Right lung (tissue), 10 donors: ENCODE measurements around the gene ASB15. TPM values are rescaled to one million over a fixed set of nuclear protein-coding genes. Genes with fewer than 3 reads are reported as not detected.
"Not testable (repeated sequence)": the region's sequence is repeated elsewhere in the genome, so short reads cannot be mapped to it uniquely, and the experiment has no call there.

Experiments used
- DNase-seq, 2 donors: peaks; one replicate each; pipeline ENCODE4 v3.0.0-alpha.2; 2013
- long read RNA-seq, 8 donors: transcript quantifications; one replicate each; lab custom pipeline, GENCODE V29; 2026
- polyA plus RNA-seq, 5 donors: library from polyadenylated mRNA; unstranded; fragments of 120-200 nt; gene quantifications; one replicate each; pipeline versions ENCODE4 v1.2.1 to v1.2.3, GENCODE V29; 2013; ENCODE audit warnings: inconsistent platforms in 1 of 5, low replicate concordance in 1 of 5; ENCODE audit not compliant: insufficient read length in 5 of 5, insufficient read depth in 1 of 5

ASB15 gene
- under 1 TPM in 1 of 5 donors, not detected in 4; 0.24 TPM for polyA plus RNA-seq
- long read RNA-seq, donor 1, result 0 reads
- long read RNA-seq, donor 2, result 0 reads
- long read RNA-seq, donor 3, result 0 reads
- long read RNA-seq, donor 4, result 0 reads
- long read RNA-seq, donor 5, result 0 reads
- long read RNA-seq, donor 6, result 0 reads
- long read RNA-seq, donor 7, result 0 reads
- long read RNA-seq, donor 8, result 0 reads

DNA sequence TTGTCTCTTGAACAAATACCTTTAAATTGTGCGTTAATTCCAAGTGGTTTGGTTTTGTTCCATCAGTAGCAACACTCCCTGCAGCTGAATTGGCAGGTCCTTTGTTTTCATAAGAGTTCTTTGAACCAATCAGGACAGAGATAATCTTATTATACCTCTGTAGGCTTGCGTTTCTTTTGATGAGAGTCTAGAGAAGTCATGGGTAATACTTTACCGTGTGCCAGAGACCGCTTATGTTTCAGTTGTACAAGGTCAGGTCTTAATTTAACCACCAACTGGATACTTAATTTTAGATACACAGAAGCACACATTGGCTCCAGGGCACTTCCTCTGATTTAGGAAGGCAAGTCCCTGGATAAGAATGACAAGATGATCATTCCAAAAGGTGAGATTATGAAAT lies at the start of gene ASB15:
Gene ASB15, plus strand, starts transcription at position 292 of the 400 bp plus-strand sequence. CDS start 12,682 bp downstream, outside the sequence.
- DNase-seq, result no peak

- DNase-seq, result not testable (repeated sequence)
Observed at GRCh38 chr7:123552134-123552533, 49.5 kb upstream of the ASB15 start.

DNA sequence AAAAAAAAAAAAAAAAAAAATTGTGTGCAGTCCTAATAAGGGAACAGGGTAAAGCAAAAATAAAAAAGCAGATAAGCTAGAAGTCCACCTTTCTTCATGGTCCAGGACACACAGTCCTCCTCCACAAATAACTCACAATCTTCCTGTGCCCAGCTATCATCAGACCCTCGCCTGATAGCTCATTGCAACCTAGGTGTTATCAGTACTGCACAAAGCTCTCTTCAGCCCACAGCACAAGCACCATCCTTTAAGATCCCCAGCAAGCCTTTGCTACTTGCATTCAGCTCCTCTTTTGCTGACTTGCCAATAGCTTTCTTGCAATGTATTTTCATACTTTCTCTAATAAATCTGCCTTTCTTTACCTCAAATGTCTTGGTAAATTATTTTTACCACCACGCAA lies 49.0 kb upstream of the ASB15 start:
- DNase-seq, result no peak

DNA sequence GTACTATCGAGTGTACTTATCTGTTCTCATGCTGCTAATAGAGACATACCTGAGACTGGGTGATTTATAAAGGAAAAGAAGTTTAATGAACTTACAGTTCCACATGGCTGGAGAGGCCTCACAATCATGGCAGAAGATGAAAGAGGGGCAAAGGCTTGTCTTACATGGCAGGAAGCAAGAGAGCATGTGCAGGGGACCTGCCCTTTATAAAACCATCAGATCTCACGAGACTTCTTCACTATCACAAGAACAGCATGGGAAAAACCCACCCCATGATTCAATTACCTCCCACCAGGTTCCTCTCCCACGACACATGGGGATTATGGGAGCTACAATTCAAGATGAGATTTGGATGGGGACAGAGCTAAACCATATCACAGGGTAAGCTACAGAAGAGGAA lies 48.5 kb upstream of the ASB15 start:
- DNase-seq, result no peak

DNA sequence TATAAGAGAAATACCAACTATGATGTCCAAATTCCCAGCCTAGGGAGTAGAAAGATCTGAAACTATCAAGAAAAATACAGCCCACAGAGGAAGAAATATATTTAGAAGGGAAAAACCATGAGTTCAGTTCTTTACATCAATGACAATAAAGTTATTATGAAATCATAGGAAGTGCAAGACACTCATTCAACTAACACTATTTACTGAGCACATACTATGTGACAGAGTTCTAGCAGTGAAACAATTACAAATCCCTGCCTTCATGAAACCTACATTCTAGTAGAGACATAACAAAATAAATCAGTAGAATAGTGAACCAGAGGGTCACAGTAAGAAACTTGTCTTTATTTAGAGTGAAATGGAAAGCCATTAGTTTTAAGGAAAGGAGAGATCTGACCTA lies 46.1 kb upstream of the ASB15 start:
- no peak for DNase-seq

- DNase-seq, result no peak
Observed at GRCh38 chr7:123557016-123557397, 44.6 kb upstream of the ASB15 start.

DNA sequence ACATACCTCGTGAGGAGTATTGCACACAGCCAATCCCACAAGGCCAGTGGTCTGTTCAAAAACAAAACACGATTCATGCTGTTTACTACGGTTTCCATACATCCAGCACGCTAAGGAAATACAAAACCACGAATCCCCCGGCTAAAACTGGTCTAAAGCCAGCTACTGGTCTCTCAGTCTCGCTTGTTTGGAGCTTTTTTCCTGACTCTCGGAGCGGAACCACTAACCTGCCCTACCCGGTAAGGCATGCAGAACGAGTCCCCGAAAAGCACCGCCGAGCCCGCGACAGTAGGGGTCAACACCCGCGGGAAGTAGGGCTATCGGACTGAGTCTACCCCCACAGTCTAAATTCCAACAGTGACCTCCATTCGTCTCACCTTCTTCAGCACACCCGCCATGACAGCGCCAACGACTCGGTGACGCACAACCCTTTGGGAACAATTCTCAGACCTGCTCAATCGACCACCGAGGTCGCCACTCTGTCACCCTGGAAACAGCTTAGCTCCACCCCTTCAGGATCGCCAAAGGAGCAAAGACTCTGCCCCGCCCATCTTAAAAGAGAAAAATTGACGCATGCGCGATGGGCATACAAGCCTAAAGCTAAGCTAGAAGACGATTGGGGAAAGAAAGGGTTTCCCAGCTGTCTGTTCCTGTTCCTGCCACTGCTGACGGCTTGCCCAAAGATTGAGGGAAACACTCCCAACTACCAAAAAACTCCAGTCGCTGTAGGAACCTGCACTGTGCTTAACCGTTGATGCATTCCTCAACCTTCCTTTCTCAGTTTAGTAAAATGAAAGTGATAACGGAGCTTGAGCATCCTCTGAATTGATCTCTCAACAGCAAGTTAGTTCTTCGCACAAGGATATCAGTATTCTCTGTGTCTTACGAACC lies 44.0 kb upstream of the ASB15 start, which contains the start of gene NDUFA5:
Gene NDUFA5, minus strand, starts transcription at position 421 of the 891 bp plus-strand sequence. Its CDS starts 23 bp downstream, at position 398.
- DNase-seq, result peak; percentile 97 to 98

GRCh38 chr7:123558289-123558874 lies 43.2 kb upstream of the ASB15 start:
- DNase-seq, result no peak

DNA sequence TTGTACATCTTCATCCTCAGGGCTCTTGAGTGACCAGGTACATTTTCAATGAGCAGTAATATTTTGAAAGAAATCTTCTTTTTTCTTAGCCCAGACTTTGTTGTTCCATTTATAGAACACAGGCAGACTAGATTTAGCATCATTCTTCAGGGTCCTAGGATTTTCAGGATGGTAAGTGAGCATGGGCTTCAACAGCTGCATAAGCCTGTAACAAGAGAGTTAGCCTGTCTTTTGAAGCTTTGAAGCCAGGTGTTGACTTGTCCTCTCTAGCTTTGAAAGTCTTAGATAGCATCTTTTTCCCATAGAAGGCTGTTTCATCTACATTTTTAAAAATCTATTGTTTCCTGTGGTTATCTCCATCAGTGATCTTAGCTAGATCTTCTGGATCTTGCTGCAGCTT lies 39.5 kb upstream of the ASB15 start:
- no peak for DNase-seq

- no peak for DNase-seq
Observed at GRCh38 chr7:123569352-123570010, 32.1 kb upstream of the ASB15 start.

DNA sequence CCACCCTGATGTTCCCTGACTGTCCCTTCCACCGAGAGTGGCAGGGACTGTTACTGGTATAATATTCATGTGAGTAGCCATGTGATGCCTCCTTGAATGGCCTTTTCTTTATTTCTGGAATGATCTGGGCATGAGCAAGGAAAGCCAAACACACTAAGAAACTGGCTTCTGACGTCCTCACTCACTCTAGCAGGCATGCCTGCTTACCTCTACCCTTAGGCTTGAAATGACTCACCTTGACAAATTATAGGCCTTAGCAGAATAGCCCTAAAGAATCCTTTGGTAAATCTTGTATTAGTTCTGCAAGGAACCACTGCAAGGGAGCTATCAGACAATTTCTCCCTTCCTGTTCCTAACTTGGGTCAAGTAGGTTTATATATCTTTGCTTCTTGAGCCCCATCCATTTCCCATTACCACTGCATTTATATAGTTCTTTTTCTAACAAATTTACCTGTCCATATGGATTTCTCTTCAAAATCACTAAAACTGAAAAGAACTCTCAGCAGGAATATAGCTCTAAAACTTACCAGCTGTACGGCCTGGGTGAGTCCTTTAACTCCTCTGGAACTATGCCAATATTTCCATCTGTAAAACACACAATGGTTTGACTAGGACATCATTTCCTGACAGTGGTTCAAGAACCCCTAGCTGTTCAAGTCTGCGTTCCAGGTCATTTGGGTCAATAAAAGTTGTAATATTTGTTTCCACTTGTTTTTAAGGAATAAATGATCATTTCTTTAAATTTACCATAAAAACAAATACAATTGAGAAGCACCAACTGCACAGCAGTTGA lies 31.0 kb upstream of the ASB15 start:
- no peak for DNase-seq

- DNase-seq, result no peak
Observed at GRCh38 chr7:123571187-123571586, 30.4 kb upstream of the ASB15 start.

DNA sequence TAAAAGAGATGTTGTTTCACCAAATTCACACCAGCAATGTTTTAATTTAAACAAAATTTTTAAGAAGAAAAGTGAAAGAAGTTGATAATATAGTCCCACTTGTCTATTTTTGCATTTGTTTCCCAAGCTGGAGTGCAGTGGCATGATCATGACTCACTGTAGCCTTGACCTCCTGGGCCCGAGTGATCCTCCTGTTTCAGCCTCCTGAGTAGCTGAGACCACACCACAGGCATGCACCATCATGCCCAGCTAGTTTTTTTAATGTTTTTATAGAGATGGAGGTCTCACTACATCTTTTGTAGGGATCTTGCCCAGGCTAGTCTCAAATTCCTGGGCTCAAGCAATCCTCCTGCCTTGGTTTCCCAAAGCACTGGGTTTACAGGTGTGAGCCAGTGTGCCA lies 29.9 kb upstream of the ASB15 start:
- DNase-seq, result no peak

GRCh38 chr7:123573341-123573740 lies 28.3 kb upstream of the ASB15 start:
- no peak for DNase-seq

DNA sequence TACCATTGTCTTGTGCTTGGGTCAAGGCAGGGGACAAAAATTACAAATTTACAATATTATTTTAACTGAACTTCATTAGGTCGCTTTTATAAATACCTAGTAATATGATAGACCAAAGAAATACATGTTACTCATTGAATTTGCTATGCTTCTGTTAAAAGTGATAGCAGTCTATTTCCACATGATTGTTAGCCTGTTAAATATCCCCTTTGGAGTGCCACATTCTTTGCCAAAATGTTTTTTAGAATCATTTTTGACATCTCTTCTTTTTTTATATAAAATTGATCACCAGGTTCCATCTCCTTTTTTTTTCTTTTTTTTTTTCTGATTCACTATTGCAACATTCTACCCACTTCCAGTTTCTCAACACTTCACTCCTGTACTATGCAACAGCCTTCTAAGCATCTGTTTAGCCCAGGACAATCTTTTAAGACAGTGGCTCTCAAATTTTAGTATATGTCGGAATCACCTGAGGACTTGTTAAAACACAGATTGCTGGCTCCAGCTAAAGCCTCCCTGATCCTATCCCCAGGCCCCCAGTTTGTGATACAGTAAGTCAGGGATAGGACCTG lies 27.6 kb upstream of the ASB15 start:
- no peak for DNase-seq

DNA sequence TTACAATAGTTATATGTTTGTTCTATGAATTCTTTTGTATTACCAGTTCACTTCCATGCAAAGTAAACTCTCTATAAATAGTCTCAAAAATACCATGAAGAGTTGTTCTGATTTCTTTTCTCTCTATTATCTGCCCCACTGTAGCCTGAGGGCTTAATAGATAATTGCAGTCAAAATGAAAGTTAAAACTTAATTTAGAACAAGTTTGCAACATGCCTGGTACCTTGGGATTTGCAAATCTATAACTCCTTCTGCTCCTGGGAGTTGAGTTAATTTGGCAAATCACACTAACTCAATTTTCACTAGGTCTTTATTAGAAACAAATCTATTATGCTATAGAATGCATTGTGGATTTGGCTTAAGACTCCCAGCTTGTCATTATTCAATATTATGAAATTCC lies 22.2 kb upstream of the ASB15 start:
- no peak for DNase-seq

- DNase-seq, result peak in 1 of 2 donors; percentile 11
Observed at GRCh38 chr7:123580406-123581161, 21.0 kb upstream of the ASB15 start.

DNA sequence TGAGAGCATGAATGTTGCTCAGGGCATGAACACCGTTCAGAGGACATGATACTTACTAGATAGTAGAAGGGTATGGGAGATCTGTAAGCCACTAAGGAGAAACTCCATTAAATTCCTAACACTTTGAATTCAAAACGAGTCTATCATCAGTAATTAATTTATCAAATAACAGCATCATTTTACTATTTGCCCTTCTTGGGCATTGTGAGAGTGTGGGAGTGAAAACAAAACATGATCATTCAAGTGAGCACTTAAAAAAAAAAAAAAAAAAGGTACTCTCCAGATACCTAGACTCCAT lies 20.5 kb upstream of the ASB15 start:
- no peak for DNase-seq

GRCh38 chr7:123583821-123584220 lies 17.8 kb upstream of the ASB15 start:
- no peak for DNase-seq

GRCh38 chr7:123588376-123588775 lies 13.2 kb upstream of the ASB15 start:
- DNase-seq, result no peak
